ENCODE results near the gene PRRG4.

DNA sequence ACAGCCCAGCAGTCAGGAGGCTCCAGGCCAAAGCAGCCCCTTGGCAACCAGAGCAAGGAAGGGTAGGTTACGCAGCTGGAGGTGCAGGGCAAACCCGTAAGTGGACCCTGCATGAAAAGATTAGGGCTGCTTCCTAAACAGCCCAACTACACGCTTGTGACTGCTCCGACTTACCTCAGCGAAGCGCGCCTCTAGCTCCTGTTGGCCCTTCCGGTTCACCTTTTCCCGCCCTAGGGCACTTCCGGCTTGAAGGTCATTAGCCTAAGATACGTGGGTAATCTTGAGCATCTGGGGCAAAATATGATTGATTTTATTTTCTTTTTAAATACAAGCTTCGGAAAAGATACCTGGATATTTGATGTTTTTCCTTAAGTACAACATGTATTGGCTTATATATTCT lies 35.3 kb upstream of the PRRG4 start, which contains the start of gene CCDC73:
- TF ChIP-seq FOS (IDR thresholded peaks at IDR 0.05; ENCODE audit: low read depth, low read length) = no peak
- TF ChIP-seq RFX5 (IDR thresholded peaks at IDR 0.05; ENCODE audit: low read depth, low read length) = no peak
- TF ChIP-seq, protein P1, sequence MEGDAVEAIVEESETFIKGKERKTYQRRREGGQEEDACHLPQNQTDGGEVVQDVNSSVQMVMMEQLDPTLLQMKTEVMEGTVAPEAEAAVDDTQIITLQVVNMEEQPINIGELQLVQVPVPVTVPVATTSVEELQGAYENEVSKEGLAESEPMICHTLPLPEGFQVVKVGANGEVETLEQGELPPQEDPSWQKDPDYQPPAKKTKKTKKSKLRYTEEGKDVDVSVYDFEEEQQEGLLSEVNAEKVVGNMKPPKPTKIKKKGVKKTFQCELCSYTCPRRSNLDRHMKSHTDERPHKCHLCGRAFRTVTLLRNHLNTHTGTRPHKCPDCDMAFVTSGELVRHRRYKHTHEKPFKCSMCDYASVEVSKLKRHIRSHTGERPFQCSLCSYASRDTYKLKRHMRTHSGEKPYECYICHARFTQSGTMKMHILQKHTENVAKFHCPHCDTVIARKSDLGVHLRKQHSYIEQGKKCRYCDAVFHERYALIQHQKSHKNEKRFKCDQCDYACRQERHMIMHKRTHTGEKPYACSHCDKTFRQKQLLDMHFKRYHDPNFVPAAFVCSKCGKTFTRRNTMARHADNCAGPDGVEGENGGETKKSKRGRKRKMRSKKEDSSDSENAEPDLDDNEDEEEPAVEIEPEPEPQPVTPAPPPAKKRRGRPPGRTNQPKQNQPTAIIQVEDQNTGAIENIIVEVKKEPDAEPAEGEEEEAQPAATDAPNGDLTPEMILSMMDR (conservative IDR thresholded peaks at IDR 0.05; ENCODE audit: low read depth, low read length) = no peak
- TF ChIP-seq RAD21 (IDR thresholded peaks at IDR 0.05; ENCODE audit: low read length) = no peak
- TF ChIP-seq CHD1 (IDR thresholded peaks at IDR 0.05; ENCODE audit: low read depth, low read length) = no peak
- no peak for TF ChIP-seq CEBPB (IDR thresholded peaks at IDR 0.05; ENCODE audit: low read depth, low read length)
- TF ChIP-seq MAFK (IDR thresholded peaks at IDR 0.05; ENCODE audit: low read depth, low read length) = no peak
- no peak for TF ChIP-seq POLR2A (IDR thresholded peaks at IDR 0.05; ENCODE audit: low read depth, low read length)
- no peak for TF ChIP-seq NFE2L2 (IDR thresholded peaks at IDR 0.05; ENCODE audit: low read depth, low read length)
- no peak for TF ChIP-seq RCOR1 (IDR thresholded peaks at IDR 0.05; ENCODE audit: insufficient replicate concordance, low read length)
- TF ChIP-seq, protein P2, sequence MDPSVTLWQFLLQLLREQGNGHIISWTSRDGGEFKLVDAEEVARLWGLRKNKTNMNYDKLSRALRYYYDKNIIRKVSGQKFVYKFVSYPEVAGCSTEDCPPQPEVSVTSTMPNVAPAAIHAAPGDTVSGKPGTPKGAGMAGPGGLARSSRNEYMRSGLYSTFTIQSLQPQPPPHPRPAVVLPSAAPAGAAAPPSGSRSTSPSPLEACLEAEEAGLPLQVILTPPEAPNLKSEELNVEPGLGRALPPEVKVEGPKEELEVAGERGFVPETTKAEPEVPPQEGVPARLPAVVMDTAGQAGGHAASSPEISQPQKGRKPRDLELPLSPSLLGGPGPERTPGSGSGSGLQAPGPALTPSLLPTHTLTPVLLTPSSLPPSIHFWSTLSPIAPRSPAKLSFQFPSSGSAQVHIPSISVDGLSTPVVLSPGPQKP (IDR thresholded peaks at IDR 0.05; ENCODE audit: borderline replicate concordance, low read depth, low read length) = no peak
- TF ChIP-seq BHLHE40 (IDR thresholded peaks at IDR 0.05; ENCODE audit: low read depth, low read length) = no peak
- TF ChIP-seq MXI1 (IDR thresholded peaks at IDR 0.05; ENCODE audit: borderline replicate concordance, low read depth, low read length) = no peak
- TF ChIP-seq, protein P3, sequence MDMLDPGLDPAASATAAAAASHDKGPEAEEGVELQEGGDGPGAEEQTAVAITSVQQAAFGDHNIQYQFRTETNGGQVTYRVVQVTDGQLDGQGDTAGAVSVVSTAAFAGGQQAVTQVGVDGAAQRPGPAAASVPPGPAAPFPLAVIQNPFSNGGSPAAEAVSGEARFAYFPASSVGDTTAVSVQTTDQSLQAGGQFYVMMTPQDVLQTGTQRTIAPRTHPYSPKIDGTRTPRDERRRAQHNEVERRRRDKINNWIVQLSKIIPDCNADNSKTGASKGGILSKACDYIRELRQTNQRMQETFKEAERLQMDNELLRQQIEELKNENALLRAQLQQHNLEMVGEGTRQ (IDR thresholded peaks at IDR 0.05; ENCODE audit: low read depth, low read length) = no peak

Measured in IMR-90 (cell line).